ENCODE data around the gene GPT2.

Gene GPT2

DNA sequence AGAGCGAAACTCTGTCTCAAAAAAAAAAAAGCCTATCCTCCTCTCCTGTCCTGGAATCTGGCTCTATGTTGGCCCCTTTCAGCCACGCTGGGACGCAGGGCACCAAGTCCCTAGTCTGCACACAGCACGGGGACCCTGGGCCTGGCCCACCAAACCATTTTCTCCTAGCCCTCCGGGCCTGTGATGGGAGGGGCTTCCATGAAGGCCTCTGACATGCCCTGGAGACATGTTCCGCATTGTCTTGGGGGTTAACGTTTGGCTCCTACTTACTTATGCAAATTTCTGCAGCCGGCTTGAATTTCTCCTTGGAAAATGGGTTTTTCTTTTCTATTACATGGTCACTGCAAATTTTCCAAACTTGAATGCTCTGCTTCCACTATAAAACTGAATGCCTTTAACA is 12.6 kb upstream of the GPT2 start:
- no peak overlapping the region for H3K27ac ChIP-seq
- TF ChIP-seq, protein P1, sequence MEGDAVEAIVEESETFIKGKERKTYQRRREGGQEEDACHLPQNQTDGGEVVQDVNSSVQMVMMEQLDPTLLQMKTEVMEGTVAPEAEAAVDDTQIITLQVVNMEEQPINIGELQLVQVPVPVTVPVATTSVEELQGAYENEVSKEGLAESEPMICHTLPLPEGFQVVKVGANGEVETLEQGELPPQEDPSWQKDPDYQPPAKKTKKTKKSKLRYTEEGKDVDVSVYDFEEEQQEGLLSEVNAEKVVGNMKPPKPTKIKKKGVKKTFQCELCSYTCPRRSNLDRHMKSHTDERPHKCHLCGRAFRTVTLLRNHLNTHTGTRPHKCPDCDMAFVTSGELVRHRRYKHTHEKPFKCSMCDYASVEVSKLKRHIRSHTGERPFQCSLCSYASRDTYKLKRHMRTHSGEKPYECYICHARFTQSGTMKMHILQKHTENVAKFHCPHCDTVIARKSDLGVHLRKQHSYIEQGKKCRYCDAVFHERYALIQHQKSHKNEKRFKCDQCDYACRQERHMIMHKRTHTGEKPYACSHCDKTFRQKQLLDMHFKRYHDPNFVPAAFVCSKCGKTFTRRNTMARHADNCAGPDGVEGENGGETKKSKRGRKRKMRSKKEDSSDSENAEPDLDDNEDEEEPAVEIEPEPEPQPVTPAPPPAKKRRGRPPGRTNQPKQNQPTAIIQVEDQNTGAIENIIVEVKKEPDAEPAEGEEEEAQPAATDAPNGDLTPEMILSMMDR (IDR thresholded peaks at IDR 0.05), result no peak
- TF ChIP-seq ZFX (IDR thresholded peaks at IDR 0.05; ENCODE audit: borderline replicate concordance), result no peak

DNA sequence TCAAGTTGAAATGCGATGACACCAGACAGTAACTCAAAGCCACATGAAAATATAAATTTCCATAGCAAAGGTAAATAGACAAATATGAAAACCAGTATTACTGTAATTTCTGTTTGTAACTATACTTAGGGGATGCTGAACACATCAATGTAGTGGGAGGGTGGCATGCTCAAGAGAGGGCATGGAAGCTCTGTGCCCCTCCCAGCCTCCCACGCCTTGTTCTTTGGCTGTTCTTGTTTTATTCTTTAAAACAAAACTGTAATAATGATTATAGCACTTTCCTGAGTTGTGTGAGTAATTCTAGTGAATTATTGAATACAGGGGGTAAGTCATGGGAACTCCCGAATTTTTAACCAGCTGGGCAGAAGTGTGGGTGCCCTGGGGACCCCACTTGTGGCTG is 11.0 kb upstream of the GPT2 start:
- no peak overlapping the region for H3K27ac ChIP-seq
- TF ChIP-seq ZFX (IDR thresholded peaks at IDR 0.05; ENCODE audit: borderline replicate concordance), result no peak
- TF ChIP-seq, protein P1 (IDR thresholded peaks at IDR 0.05), result no peak

DNA sequence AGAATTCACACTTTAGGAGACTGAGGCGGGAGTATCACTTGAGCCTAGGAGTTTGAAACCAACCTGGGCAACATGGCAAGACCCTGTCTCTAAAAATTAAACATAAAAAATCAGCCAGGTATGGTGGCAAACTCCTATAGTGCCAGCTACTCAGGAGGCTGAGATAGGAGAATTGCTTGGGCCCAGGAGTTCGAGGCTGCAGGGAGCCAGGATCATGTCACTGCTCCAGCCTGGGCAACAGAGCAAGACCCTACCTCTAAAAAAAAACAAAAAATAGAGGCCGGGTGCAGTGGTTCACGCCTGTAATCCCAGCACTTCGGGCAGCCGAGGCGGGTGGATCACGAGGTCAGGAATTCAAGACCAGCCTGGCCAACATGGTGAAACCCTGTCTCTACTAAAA is 8.9 kb upstream of the GPT2 start:
- H3K27ac ChIP-seq, result peak overlapping the region; percentile 69; the same call in 1 of the 2 replicates
- TF ChIP-seq, protein P1 (IDR thresholded peaks at IDR 0.05), result no peak
- no peak for TF ChIP-seq ZFX (IDR thresholded peaks at IDR 0.05; ENCODE audit: borderline replicate concordance)

DNA sequence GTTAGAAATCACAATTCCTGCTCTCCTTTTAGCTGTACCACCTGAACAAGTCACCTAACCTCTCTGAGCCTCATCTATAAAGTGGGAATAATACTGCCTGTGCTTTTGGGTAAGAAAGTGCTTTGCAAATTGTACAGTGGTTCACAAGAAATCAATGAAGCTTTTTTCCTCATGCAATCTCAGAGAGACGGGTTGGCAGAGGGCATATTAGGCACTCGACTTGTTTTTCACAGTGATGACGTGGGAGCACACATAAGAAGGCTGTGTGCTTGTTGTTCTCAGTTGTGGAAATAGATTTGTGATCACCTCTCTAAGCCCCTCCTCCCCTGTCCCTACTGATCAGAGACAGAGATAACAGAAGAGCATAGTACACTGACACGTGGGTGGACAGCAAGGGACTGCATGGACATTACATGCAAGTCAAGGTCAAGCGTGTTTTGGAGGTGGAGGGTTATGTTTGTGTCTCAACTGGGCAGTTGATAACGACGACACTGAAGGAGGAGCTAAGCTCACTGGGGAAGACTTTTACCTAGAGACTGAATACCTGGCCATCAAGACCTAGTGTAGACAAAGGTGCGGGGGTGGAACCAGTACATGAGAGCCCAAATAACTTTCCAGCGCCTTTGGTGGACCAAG is 1.7 kb upstream of the GPT2 start:
- TF ChIP-seq ZFX (IDR thresholded peaks at IDR 0.05; ENCODE audit: borderline replicate concordance), result no peak
- TF ChIP-seq, protein P1 (IDR thresholded peaks at IDR 0.05), result no peak
- peak overlapping the region; percentile 92 for H3K27ac ChIP-seq

DNA sequence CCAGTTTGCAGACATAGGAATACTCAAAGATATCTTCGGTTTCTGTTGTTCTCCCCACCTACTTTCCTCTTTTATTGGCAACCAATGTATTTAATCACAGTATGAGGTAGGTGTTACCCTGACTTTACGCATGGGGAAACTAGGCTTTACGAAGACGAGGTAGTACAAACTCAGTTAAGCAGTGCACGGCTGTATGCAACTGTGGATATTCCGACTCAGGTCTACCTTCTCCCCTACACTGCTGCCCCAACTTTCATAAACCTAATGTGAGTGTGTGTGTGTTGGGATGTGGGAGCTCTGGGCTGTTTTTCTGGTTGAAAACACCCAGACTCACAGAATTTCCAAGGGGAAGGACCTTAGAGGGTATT is 1.2 kb upstream of the GPT2 start:
- H3K27ac ChIP-seq, result peak overlapping the region; percentile 92
- TF ChIP-seq, protein P1 (IDR thresholded peaks at IDR 0.05), result no peak
- TF ChIP-seq ZFX (IDR thresholded peaks at IDR 0.05; ENCODE audit: borderline replicate concordance), result no peak

DNA sequence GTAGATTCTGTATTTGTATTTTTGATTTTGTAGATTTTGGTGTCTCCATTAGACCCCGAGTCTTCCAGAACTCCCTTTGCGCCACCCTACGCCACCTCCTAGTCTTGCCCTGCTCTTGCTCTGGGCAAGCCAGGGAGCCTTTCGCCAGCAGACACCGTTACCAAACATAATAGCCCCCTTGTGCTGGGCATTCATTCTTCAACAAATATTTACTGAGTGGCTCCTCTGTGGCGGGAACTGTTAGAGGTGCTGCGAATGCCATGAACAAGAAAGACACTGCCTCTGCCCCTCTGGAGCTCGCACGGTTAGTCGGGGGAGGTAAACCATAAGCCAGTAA is 841 bp upstream of the GPT2 start:
- TF ChIP-seq, protein P1 (IDR thresholded peaks at IDR 0.05), result no peak
- no peak for TF ChIP-seq ZFX (IDR thresholded peaks at IDR 0.05; ENCODE audit: borderline replicate concordance)

DNA sequence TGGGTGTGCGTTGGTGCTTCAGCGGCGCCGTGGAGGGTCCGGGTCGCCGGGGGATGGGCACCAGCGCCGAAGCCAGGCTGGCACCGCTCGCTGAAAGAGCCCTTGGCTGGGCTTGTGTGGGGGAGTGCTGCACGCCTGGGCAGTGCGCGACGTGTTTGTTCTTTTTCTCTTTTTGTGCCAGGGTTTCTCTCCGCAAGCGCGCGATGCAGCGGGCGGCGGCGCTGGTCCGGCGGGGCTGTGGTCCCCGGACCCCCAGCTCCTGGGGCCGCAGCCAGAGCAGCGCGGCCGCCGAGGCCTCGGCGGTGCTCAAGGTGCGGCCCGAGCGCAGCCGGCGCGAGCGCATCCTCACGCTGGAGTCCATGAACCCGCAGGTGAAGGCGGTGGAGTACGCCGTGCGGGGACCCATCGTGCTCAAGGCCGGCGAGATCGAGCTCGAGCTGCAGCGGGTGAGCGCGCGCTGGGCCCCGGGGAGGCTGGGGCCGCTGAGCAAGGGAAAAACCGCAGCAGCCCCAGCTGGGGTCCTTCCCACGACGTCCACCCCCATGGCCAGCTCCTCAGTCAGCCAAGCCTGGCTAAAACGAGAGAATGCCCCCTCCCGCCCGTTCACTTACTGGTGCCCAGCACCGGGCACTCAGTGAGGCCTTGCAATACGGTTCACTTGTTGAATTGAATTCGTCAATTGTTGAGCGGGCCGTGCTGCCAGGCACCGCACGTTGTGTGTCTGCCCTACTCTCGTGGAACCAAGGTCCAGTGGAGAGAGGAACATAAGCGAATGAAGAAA is 541 bp downstream of the GPT2 start:
- peak overlapping the region; percentile 92 for H3K27ac ChIP-seq
- TF ChIP-seq ZFX (IDR thresholded peaks at IDR 0.05; ENCODE audit: borderline replicate concordance), result no peak

More for the DNA sequence above, 841 bp upstream of the GPT2 start:
- peak overlapping the region; percentile 92 for H3K27ac ChIP-seq
